NOMO-1 treated with dmso at 0.1 percent for 144 hours (cell line): ENCODE measurements around the gene CPSF7.
"Not testable (repeated sequence)": the region's sequence is repeated elsewhere in the genome, so short reads cannot be mapped to it uniquely, and the experiment has no call there.

ENCODE experiments used
- DNase-seq: peaks from one replicate; lab custom pipeline; 2025; ENCODE audit not compliant: unreplicated experiment; lab: John Stamatoyannopoulos, UW

Gene CPSF7

DNA sequence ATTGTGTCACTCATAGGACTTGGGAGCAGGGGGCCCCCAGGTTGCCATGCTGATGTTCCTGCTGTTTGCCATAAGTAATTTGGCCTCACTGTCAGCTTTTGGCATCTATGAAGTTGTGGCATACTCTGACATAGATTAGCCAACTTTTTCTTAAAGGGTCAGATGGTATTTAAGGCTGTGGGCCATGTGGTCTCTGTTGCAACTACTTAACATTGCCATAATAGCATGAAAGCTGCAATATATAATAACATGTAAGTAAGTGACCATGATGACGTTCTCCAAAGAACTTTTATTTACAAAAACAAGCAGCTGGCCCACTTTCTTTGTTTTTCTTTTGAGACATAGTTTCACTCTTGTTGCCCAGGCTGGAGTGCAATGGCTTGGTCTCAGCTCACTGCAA, 39.6 kb downstream of the CPSF7 start:
- DNase-seq: no peak

DNA sequence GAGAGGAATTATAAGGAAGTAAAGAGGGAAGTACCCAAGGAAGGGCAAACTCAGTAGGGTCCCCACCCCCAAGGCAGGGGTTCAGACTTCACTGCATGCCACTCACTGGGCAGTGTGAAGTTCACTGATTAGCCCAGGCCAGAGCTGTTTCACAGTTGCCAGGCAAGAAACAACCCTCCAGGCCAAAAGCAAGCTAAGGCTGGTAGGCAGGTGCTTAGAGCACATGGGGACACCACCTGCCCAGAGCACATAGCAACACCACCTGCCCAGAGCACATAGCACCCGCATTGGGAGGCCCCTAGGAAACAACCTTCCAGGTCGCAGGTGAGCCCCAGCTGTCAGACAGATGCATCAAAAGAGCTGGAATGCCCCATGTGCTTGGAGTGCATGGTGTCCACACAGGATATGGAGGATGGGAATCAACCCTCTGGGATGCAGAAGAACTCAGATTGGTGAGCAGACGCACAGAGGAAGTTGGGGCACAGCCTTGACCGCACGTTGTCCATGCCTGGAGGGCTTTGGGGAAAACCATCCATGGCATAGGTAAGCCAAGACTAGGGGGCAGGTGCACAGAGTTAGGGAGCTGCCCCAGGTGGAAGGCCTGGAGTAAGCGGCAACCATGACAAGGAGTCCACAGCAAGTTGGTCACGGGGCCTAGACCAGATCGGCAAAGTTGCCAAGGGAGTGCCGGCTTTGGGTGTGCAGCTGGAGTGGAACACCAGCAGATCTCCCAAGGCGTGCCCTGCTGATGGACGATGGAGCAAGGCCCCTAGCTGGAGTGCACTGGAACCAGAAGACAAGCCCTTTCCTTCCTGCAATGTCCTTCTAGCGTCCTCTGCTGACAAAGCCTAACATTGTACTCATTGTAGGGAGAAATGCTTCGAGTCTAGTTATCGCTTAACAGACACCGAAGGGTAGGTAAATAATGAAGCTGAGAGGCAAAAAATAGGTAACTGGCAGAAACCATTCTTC, 45.2 kb downstream of the CPSF7 start:
- DNase-seq: no peak

DNA sequence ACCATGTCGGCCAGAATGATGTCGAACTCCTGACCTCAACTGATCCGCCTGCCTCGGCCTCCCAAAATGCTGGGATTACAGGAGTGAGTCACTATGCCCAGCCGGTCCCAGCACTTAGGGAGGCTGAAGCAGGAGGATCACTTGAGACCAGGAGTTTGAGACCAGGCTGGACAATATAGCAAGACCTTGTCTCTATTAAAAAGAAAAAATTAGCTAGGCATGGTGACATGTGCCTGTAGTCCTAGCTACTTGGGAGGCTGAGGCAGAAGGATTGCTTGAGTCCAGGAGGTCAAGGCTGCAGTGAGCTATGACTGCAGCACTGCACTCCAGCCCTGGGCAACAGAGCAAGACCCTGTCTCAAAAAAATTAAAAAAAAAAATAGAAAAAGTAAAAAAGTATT, 45.9 kb downstream of the CPSF7 start:
- DNase-seq: not testable (repeated sequence)

DNA sequence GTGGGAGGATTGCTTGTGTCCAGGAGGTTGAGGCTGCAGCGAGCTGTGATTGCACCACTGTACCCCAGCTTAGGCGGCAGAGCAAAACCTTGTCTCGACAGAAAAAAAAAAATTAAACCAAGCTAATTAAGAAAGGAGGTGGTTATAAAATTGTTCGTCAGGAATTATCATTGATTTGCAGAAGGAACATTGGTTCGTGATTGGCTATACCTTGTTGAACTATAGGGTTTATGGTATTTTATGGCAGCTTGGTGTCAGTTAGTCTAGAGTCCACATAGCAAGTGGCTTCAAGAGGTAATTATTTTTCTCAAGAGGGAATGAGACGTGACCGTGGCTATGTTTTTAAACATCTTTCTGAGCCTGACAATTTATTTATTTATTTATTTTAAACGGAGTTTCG, 48.9 kb downstream of the CPSF7 start:
- no peak for DNase-seq

DNA sequence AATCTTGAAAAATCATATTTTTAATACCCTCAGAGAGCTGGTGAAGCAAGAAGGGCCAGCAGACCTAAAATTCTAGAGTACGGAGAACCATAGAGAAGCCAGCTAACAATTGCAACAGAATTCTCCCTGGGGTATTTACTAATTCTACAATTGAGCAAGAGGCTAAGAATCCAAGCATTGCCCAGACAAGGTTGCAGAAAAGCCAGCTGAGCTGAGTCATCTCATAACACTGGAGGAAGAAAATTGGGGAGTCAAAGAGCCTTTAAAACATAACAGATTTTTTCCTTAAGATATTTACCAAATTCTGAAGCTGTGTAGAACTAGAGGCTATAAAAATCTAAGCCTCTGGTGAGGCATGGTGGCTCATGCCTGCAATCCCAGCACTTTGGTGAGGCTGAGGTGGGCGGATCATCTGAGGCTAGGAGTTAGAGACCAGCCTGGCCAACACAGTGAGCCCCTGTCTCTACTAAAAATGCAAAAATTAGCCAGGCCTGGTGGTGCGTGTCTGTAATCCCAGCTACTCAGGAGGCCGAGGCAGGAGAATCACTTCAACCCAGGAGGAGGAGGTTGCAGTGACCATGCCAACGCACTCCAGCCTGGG, 51.0 kb downstream of the CPSF7 start:
- DNase-seq: peak; percentile 68

DNA sequence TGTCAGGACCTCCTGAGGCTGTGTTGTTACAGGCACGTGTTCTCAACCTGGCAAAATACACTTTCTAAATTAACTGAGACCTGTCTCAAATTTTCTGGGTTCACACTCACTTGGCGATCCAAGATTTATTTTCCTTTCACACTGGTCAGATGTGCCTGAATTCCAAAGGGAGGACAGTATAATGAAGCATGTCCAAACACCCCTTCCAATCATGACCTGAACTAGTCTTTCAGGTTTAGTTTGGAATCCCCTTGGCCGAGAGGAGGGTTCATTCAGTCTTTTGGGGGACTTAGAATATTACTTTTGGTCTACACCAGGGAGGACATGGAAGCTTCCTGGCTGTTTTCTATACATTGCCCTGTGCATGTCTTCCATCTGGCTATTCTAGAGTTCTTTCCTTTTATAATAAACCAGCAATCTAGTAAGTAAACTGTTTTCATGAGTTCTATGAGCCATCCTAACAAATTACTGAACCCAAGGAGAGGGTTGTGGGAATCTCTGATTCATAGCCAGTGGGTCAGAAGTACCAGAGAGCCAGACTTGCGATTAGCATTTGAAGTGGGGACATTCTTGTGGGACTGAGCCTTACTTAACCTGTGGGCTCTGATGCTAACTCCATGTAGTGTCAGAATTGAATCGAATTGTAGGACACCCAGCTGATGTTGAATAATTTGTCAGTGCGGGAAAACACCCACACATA, 52.2 kb downstream of the CPSF7 start:
- no peak for DNase-seq

DNA sequence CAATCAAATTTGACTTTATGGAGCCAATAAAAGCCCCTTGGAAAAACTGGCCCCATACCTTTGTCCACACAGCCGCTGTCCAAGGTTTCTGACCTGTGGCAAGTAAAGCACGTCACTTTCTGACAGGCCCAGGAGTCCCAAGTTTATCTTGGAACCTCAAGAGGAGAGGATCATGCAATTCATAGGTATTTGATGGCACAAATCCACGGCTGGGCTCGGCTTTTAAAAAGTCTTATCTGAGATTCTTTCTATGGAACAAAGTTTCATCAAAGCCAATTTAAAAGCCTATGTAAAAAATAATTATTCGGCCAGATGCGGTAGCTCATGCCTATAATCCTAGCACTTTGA, 54.0 kb downstream of the CPSF7 start:
- no peak for DNase-seq

DNA sequence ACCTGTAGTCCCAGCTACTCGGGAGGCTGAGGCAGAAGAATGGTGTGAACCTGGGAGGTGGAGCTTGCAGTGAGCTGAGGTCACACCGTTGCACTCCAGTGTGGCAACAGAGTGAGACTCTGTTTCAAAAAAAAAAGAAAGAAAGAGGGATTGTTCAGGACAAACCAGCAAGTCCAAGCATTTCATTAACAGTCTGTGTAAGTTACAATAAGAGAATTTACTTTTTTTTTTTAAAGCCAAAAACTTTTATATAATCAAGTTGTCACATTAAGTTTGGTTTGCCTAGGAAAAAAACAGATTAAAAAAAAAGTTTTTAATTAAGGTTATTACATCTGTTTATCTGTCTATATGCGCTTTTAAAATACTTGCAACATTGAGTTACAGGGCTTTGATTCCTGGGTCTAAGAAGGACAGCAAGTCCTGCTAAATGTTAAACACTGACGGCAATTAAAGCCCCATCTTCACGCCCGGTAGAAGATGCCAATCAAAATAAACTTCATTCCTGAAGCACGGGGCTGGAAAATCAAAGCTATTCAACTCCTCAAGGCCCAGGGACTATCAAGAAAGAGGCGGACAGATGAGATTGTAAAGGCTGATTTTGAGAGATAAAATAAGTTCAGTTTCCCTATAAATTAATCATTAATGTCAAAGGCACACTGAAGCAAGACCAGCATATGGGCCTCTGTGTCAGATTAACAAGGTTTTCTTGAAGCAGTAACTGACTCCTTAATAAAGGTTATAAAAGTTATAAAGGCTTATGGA, 56.9 kb downstream of the CPSF7 start:
- no peak for DNase-seq

DNA sequence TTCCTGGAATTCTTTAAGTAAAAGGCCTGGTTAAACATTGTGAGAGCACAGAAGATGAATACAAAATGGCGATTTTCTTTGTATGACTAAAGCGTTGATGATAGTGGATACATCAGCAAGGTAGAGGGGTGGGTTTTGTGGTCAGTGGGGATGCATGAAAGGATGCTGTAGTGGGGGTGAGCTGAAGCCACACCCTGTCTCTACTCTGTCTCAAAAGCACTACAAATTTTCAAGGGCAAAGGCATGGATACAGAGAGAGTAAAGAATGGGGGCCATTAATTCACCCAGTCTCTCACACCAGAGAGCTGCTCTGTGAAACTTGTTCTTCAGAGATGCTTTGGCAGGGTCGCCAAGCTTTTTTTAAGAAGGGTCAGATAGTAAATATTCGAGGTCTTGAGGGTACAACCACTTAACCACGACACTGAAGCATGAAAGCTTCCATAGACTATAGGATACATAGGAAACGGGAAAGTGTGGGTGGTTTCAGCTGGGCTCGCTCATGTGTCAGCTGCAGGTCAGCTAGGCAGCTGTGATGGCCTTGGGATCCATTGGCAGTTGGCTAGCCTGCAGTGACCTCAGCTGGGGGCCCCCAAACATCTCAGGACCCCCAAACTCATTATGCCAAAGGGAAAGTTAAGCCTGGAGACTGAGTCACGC, 59.3 kb downstream of the CPSF7 start:
- DNase-seq: no peak

DNA sequence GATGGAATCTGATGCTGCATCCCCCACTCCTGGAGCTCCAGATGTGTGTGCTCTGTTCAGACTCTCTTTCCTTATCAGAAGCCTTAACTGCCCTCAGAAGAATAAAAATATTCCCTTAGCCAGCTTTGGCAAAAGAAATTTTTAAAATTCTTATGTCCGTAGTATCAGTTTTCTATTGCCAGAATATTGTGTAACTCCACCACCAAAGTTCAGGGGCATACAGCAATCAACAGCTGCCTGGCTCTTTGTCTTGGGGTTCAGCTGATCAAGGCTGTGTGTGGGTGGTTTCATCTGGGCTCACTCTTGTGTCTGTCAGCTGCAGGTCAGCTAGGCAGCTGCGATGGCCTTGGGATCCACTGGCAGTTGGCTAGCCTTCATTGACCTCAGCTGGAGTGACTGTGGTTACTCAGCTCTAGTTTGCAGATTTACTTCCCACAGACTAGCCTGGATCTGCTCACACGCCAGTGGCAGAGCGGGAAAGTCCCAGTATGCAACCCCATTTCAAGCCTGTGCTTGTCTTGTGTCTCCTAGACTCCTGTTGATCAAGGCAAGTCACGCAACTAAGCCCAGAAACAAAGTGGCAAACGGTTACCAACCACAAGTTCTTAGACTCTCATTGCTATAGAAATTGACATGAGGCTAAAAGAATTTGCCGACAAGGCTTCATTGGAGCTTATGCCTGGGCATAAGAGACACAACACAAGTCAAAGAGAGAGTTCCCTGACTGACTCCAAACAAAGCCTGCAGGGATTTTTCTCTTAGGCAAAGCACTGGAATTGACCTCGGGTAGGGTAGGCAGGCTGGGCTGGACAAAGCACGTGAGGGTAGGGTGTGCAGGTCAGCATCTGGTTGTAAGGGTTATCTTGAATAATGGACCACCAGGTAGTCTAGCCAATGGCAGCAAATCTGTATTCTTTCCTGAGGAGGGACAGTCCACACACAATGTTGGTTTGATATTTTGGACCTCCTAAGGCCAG, 60.1 kb downstream of the CPSF7 start:
- no peak for DNase-seq

DNA sequence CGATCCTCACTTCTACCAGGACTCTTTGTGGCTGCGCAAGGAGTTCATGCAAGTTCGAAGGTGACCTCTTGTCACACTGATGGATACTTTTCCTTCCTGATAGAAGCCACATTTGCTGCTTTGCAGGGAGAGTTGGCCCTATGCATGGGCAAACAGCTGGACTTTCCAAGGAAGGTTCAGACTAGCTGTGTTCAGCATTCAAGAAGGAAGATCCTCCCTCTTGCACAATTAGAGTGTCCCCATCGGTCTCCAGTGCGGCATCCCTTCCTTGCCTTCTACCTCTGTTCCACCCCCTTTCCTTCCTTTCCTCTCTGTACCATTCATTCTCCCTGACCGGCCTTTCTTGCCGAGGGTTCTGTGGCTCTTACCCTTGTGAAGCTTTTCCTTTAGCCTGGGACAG, 61.1 kb downstream of the CPSF7 start:
- DNase-seq: no peak

DNA sequence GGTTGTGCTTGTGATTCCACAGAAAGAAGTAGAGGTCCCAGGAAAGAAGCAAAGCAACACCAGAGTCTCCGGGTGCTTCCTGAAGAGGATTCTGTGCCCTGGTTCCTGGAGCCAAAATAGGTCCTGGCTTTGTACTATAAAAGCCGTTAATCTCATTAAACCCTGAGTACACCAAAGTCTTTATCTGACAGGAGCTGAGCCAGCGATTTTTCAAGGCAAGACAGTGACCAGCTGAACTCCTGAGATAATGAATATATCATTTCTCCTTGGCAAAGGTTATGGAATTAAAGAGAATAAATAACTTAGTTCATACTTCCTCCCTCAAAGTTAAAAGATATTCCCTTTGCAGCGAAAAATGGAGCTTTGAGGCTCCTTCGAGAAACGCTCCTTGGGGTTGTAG, 62.4 kb downstream of the CPSF7 start:
- no peak for DNase-seq

DNA sequence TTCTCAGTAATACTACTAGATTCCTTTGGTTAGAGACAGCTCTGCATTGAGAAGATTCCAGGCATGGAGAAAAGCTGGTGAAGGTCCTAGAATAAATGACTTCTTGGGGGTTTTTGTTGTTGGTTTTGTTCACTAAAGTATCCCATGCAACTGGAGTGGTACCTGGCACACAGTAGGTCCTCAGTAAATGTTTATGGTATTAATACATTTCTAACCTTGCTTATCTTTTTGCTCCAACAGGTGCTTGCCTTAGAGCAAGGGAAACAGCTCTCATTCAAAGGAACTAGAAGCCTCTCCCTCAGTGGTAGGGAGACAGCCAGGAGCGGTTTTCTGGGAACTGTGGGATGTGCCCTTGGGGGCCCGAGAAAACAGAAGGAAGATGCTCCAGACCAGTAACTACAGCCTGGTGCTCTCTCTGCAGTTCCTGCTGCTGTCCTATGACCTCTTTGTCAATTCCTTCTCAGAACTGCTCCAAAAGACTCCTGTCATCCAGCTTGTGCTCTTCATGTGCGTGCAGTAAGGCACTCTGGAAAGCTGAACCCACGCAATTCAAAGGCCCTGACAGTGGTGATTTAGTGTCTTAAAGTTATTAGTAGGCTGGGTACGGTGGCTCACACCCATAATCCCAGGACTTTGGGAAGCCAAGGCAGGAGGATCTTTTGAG, 65.6 kb downstream of the CPSF7 start:
- no peak for DNase-seq

DNA sequence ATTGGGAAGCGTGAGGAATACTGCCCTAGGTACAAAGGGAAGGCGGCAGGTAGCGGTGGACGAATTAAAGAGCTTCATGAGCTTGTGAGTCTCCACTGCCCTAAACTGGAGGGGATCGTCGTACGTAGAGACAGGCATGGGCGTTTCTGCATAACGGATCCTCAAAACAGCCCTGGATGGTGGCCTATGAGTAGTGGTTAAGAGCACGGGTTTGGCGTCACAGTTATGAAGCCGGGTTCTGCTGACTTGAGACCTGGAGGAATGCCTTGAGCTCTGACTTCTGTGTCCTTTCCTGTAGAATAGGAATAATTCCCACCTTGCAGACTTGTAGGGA, 67.3 kb downstream of the CPSF7 start:
- DNase-seq: no peak

DNA sequence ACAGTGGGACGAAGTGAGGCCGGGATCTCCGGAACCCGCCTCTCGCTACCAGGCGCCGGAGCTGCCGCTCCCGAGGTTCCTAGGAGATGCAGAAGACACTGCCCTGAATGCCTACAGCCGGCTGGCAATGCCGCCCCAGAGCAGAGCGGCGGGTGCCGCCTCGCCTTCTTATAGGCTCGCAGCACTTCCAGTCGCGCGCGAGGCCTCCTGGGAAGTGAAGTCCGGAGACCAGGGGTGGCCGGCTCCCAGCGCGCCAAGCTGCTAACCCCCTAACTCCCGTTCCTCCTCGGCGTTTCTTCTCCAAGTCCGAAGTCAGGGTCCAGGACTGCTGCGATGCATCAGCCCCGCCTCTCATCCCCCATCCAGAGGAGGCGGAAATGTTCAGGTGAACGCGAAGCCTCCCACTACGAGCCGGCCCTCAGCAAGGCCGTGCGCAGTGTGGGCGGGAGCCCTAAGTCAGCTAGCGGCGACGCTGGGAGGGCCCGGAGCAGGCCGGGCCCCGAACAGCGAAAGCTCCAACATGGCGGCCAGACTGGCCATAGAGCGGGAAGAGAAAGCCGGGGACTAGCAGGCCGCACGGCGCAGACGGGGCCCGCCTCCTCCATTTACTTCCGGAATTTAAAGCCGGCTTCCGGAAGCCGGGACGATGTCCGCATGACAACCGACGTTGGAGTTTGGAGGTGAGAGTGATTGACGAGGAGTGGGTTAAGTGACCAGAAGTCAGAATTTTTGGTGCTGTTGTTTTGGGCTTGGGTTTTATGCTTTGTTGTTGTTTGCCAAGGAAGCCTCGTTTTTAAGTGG, 67.8 kb downstream of the CPSF7 start, which contains the start of the genes CYB561A3 and TMEM138:
TSS of gene CYB561A3 (minus strand) at position 142 of the 801 bp plus-strand sequence. CDS start 5,169 bp downstream, outside the sequence.
TSS of gene TMEM138 (plus strand) at position 634 of the 801 bp plus-strand sequence. CDS start 2,017 bp downstream, outside the sequence.
- DNase-seq: peak; percentile 94

DNA sequence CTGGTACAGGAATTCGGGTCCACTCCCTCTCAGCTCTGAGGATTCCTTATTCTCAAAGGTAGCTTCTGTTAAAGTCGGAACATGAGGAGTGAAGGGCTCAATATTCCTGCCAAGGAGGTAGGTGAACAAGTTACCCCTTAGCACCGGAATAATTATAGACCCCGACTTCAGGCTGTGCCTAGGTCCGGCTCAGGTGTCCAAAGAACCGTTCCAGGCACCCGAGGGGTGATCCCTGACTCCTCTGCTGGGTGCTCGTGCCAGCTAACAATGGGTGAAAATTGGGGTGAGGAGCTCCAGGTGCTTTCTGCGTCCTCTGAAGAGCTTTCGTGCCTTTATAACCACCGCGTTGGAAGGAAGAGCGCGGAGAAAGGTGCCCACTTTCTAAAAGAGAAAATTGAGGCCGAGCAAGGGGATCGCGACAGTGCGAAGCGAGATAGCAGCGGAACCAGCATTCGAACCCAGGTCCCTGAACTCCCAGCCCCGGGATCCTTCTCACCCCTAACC, 68.5 kb downstream of the CPSF7 start:
- no peak for DNase-seq

DNA sequence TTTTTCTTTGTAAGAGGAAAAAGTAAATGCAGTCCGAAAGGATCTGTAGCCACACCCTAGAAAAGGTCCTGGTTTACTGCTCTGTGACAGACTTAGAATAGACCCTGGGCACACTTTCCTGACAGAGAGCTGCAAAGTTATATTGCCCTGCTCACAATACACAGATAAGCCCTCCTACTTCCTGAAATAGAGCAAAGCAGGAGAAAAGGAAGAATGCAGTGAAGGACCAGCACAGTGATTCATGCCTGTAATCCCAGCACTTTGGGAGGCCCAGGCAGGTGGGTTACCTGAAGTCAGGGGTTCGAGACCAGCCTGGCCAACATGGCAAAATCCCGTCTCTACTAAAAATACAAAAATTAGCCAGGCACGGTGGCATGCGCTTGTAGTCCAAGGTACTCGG, 70.3 kb downstream of the CPSF7 start:
- no peak for DNase-seq

DNA sequence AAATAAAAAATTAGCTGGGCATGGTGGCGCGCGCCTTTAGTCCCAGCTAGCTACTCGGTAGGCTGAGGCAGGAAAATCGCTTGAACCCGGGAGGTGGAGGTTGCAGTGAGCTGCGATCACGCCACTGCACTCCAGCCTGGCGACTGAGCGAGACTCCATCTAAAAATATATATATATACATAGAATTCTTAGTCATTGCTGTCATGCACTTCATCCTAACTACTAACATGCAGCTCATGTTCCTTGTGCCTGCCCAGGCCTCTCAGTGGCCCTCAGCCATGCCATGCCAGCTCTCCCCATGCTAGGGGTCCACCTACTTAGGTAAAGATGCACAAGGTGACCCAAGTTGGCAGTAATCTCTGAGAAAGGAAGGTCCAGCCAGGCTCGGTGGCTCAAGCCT, 71.2 kb downstream of the CPSF7 start:
- DNase-seq: no peak
